DND-41 (cell line): ENCODE results near the gene EIF1AD.

Experiments
- CTCF ChIP-seq: IDR thresholded peaks from 2 replicates; pipeline ENCODE4 v1.5.1; 2012; ENCODE audit warnings: borderline replicate concordance, low read length, moderate library complexity, mild to moderate bottlenecking; ENCODE audit not compliant: poor library complexity, severe bottlenecking; ENCODE audit errors: extremely low read depth
- EZH2 ChIP-seq: IDR thresholded peaks from 3 replicates; pipeline ENCODE4 v1.6.1; 2012; ENCODE audit warnings: borderline replicate concordance, low read depth, mild to moderate bottlenecking, moderate library complexity, low read length, inconsistent platforms; ENCODE audit not compliant: severe bottlenecking

GRCh38 chr11:66011239-66011784, 9.4 kb upstream of the EIF1AD start:
- TF ChIP-seq CTCF: no peak
- TF ChIP-seq EZH2: no peak
